Stomach (tissue), 9 donors: Measurements from ENCODE around the gene KRT1. TPM values are rescaled to one million over a fixed set of nuclear protein-coding genes. Genes with fewer than 3 reads are reported as not detected.

Source experiments
- DNase-seq, 2 donors: peaks; one replicate each; pipeline versions ENCODE4 v3.0.0 to v3.0.0-alpha.2; 2013 to 2019
- H3K27ac ChIP-seq, 5 donors: fragments of 200-600 bp in 4 of 5; sonication (generic) in 4 of 5; one replicate each; pipeline ENCODE4 v1.5.1; 2013 to 2019; ENCODE audit warnings: mild to moderate bottlenecking in 1 of 5, moderate library complexity in 1 of 5
- H3K27me3 ChIP-seq, 3 donors: fragments of 200-600 bp; sonication (generic); one replicate each; pipeline ENCODE4 v1.5.1; 2017 to 2019; ENCODE audit warnings: mixed run types in 1 of 3
- H3K36me3 ChIP-seq, 4 donors: fragments of 200-600 bp; sonication (generic); 1 replicate in 3 of 4; 2 replicates in 1 of 4; pipeline ENCODE4 v1.5.1; 2016 to 2019
- H3K4me1 ChIP-seq, 4 donors: fragments of 200-600 bp; sonication (generic); one replicate each; pipeline ENCODE4 v1.5.1; 2016 to 2019
- H3K4me3 ChIP-seq, 4 donors: fragments of 200-600 bp; sonication (generic) in 3 of 4; one replicate each; pipeline ENCODE4 v1.5.1; 2016 to 2019; ENCODE audit warnings: mild to moderate bottlenecking in 1 of 4
- H3K9me3 ChIP-seq, 4 donors: fragments of 200-600 bp; sonication (generic); one replicate each; pipeline ENCODE4 v1.5.1; 2016 to 2019
- CTCF ChIP-seq, 7 experiments: fragments of 450-650 bp in 4 of 7; fragments of 200-600 bp in 3 of 7; sonication (generic) in 3 of 7; IDR thresholded peaks; one replicate each; pipeline ENCODE4 v1.5.1; 2016 to 2019; ENCODE audit warnings: antibody characterized with exemption in 7 of 7, control low read depth in 2 of 7, mild to moderate bottlenecking in 1 of 7
- EP300 ChIP-seq: sonication (generic); formaldehyde crosslinking; IDR thresholded peaks from one replicate; pipeline ENCODE4 v1.6.1; 2017; ENCODE audit warnings: antibody characterized with exemption
- POLR2A ChIP-seq, 4 donors: fragments of 450-650 bp; IDR thresholded peaks; one replicate each; pipeline ENCODE4 v1.6.1; 2016; ENCODE audit warnings: antibody characterized with exemption in 4 of 4, control low read depth in 2 of 4, mild to moderate bottlenecking in 1 of 4, moderate library complexity in 1 of 4
- POLR2AphosphoS5 ChIP-seq, 3 donors: sonication (generic); formaldehyde crosslinking; IDR thresholded peaks; one replicate each; pipeline ENCODE4 v1.6.1; 2016; ENCODE audit warnings: antibody characterized with exemption in 3 of 3
- WGBS, 5 donors: extraction: QIAGEN DNeasy Blood & Tissue Kit in 3 of 5; methylation state at CpG; one replicate each; pipeline versions ENCODE4 v1.1.5 to v1.1.7; 2013 to 2018; 5-methylcytosine and 5-hydroxymethylcytosine counted together
- intact Hi-C: fragments of 100-400 bp; cut with DNase I; formaldehyde crosslinking; loops from one replicate; pipeline ENCODE4 v1.15.1; 2023; ENCODE audit warnings: low total_unique reads
- polyA plus RNA-seq, 3 donors: library from polyadenylated mRNA; stranded (reverse); fragments of 200-250 nt; gene quantifications; one replicate each; pipeline ENCODE4 v1.2.3, GENCODE V29; 2013
- total RNA-seq, 5 donors: library from RNA; depleted of rRNA; stranded (reverse); fragments of >200 nt; gene quantifications; one replicate each; pipeline versions ENCODE4 v1.1.0 to v1.2.3, GENCODE V29; 2014 to 2016
- donor health status: healthy with polysubstance abuse.
- donor health status: Bipolar disorder and iron deficiency.
- donor health status: healthy.

The KRT1 gene
- total and polyA plus RNA-seq, 8 donors = 0.37 to 27.8 (median 7.6) TPM; not detected in 5

- H3K4me3 ChIP-seq = no peak overlapping the region
- H3K27me3 ChIP-seq = peaks cover 0 to 8% (median 0%) of the 10 kb centered on the region in 3 donors
- H3K36me3 ChIP-seq = no peaks in the 10 kb centered on the region
- no peak for DNase-seq
- H3K4me1 ChIP-seq = peaks cover 0 to 7% (median 3%) of the 10 kb centered on the region in 4 donors
- TF ChIP-seq CTCF (IDR thresholded peaks at IDR 0.05) (no peak), POLR2AphosphoS5 (IDR thresholded peaks at IDR 0.05) (no peak), EP300 (no peak), POLR2A (IDR thresholded peaks at IDR 0.05) (no peak)
- H3K27ac ChIP-seq = no peak overlapping the region
- WGBS, 5 donors = 62 to 79% (median 72%) methylated on average over 6 of the region's 6 CpGs
- intact Hi-C loops = no loop called here
- H3K9me3 ChIP-seq = peaks cover 0 to 5% (median 0%) of the 10 kb centered on the region in 4 donors
These were observed 31.1 kb downstream of the KRT1 start for GRCh38 chr12:52649066-52649465.

GRCh38 chr12:52648012-52648550 lies 32.1 kb downstream of the KRT1 start:
- peaks cover 0 to 12% (median 0%) of the 10 kb centered on the region in 3 donors for H3K27me3 ChIP-seq
- WGBS, 5 donors = 94 to 97% (median 96%) methylated on average over 8 of the region's 8 CpGs
- no peak for TF ChIP-seq CTCF (IDR thresholded peaks at IDR 0.05)
- no peak for TF ChIP-seq POLR2A (IDR thresholded peaks at IDR 0.05)
- no peak for TF ChIP-seq EP300
- no peak for TF ChIP-seq POLR2AphosphoS5 (IDR thresholded peaks at IDR 0.05)
- no peak overlapping the region for H3K27ac ChIP-seq
- no peak for DNase-seq
- no peaks in the 10 kb centered on the region for H3K36me3 ChIP-seq
- peaks cover 0 to 5% (median 0%) of the 10 kb centered on the region in 4 donors for H3K9me3 ChIP-seq
- H3K4me3 ChIP-seq = no peak overlapping the region
- peaks cover 0 to 7% (median 3%) of the 10 kb centered on the region in 4 donors for H3K4me1 ChIP-seq
- intact Hi-C loops = no loop called here

GRCh38 chr12:52647601-52648000 lies 32.6 kb downstream of the KRT1 start:
- intact Hi-C loops = no loop called here
- Histone ChIP-seq H3K27me3 (peaks cover 0 to 11% (median 0%) of the 10 kb centered on the region in 3 donors), H3K27ac (no peak overlapping the region), H3K4me3 (no peak overlapping the region), H3K9me3 (peaks cover 0 to 5% (median 0%) of the 10 kb centered on the region in 4 donors), H3K36me3 (no peaks in the 10 kb centered on the region), H3K4me1 (peaks cover 0 to 7% (median 3%) of the 10 kb centered on the region in 4 donors)
- 85 to 92% (median 89%) methylated on average over 9 of the region's 9 CpGs for WGBS, 5 donors
- DNase-seq = no peak
- TF ChIP-seq POLR2AphosphoS5 (IDR thresholded peaks at IDR 0.05) = no peak
- no peak for TF ChIP-seq POLR2A (IDR thresholded peaks at IDR 0.05)
- no peak for TF ChIP-seq EP300
- no peak for TF ChIP-seq CTCF (IDR thresholded peaks at IDR 0.05)

GRCh38 chr12:52646613-52647012 lies 33.6 kb downstream of the KRT1 start:
- H3K27ac ChIP-seq = no peak overlapping the region

More at GRCh38 chr12:52646613-52647012, 33.6 kb downstream of the KRT1 start:
- TF ChIP-seq CTCF (IDR thresholded peaks at IDR 0.05) = no peak
- Histone ChIP-seq H3K36me3 (no peaks in the 10 kb centered on the region), H3K9me3 (no peaks in the 10 kb centered on the region), H3K4me1 (peaks cover 0 to 7% (median 3%) of the 10 kb centered on the region in 4 donors), H3K27me3 (peaks cover 0 to 19% (median 0%) of the 10 kb centered on the region in 3 donors), H3K4me3 (no peak overlapping the region)
- intact Hi-C loops = no loop called here
- no peak for DNase-seq
- 80 to 90% (median 85%) methylated on average over 12 of the region's 12 CpGs for WGBS, 5 donors
